HG03571 (cell line): ENCODE data around the gene BCAS3.
"Not testable (repeated sequence)": the region's sequence is repeated elsewhere in the genome, so short reads cannot be mapped to it uniquely, and the experiment has no call there.

Experiments used
- ATAC-seq: cut with Tn5 transposase; IDR thresholded peaks from one replicate; pipeline ENCODE4 v1.9.1; 2021; ENCODE audit not compliant: unreplicated experiment

Gene BCAS3

DNA sequence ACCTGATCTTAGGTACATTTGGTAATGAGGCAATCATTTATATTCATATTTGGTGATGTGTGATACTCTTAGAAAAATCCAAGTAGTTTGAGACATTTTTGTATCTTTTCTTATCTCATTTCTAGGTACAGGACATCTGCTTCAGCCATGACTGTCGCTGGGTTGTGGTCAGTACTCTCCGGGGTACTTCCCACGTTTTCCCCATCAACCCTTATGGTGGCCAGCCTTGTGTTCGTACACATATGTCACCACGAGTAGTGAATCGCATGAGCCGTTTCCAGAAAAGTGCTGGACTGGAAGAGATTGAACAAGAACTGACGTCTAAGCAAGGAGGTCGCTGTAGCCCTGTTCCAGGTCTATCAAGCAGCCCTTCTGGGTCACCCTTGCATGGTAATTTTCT is 312.2 kb downstream of the BCAS3 start:
- ATAC-seq: no peak

DNA sequence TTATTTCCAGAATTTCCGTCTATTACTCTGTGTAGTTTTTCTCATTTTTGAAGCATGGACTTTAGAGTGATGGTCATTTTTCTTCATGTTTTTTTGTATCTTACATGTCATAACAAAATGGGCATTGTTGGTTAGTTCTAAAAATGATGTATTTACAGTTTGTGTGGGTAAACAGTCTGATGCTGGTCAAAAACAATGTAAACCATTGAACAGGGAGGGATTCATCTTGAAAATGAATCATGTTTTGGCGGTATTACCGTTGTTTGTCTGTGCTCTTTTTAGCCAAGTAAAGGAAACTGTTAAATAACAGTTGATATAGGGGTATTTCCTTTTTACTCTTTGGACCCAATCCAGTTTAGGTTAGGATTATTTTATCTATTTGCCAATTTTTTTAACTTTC is 315.8 kb downstream of the BCAS3 start:
- ATAC-seq: no peak

DNA sequence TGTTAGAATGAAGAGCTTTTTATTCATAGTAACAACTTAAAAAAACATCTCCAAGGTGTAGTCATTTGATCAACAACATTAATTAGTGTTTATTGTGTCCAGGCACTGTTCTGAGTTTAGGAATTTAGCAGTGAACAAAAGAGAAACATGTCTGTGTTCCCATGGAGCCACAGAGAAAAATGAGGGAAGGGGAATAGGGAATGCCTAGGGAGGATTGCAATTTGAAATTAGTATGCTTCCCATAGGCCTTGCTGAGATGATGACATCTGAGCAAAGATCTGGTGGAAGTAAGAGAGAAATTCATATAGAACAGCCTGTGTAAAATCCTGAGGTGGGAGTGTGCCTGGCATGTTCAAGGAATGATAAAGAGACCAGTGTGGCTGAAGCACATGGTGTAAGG is 318.0 kb downstream of the BCAS3 start:
- no peak for ATAC-seq

DNA sequence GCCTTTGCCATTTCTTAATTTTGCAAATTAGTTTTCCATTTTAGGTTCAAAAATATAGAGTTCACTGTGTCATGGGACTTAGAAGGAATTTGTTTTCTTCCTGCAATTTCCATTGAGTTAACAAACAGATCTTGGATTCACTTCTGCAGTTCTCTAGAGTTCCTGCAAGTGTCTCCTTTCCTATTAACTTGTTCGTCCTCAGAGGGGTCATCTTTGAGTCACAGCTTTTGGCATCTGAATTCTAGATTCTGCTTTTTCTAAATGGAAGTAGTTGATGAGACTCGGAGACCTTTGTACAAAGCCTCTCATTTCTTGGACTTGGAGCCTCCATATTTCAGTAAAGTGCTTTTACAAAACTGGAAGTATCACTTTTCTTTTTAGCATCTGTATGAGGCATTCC is 323.3 kb downstream of the BCAS3 start:
- no peak for ATAC-seq

DNA sequence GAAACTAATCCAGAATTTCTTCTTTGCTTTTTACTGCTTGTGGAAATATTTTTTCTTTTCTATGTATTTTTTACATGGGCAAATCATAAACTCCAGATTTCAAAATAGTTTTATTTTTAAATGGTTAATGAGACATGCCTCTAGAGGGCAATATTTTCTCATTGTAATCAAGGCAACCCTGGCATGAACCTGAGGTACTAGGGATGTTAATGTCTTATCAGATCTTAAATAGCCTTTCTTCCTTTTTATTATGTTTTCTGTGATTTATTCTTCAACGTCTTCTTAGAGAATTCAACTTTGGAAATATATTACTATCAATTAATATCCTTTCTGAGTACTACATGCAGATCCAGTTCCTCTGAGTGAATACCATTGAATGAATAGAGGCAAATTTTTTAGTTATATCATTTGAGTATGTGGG is 324.7 kb downstream of the BCAS3 start:
- no peak for ATAC-seq

DNA sequence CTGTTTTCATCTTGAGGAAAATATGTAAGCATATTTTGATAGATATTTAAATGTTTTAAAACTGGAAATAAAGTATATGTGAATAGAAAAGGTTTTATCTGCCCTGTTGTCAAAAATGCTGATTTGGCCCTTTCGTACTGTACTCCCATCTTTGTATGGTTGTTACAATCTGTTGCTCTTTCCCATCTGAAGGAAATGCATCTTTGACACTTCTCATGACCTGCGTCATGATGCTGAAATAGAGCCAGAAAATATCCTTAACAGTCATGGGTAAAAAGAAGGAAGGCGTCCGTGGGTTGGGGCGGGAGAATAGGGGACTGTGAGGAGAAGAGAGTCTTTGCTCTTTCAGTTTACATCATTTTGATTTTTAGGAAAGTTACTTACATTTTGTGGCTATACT is 327.7 kb downstream of the BCAS3 start:
- ATAC-seq: no peak

DNA sequence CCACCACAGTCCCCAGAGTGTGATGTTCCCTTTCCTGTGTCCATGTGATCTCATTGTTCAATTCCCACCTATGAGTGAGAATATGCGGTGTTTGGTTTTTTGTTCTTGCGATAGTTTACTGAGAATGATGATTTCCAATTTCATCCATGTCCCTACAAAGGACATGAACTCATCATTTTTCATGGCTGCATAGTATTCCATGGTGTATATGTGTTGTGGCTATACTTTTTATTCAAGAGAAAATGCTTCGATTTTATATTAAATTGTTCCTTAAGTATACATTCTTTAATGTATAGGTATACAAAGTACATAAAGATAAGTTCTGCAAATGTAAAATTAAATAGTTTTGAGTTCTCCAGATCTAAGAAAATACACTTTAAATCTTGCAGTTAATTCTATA is 328.3 kb downstream of the BCAS3 start:
- not testable (repeated sequence) for ATAC-seq

DNA sequence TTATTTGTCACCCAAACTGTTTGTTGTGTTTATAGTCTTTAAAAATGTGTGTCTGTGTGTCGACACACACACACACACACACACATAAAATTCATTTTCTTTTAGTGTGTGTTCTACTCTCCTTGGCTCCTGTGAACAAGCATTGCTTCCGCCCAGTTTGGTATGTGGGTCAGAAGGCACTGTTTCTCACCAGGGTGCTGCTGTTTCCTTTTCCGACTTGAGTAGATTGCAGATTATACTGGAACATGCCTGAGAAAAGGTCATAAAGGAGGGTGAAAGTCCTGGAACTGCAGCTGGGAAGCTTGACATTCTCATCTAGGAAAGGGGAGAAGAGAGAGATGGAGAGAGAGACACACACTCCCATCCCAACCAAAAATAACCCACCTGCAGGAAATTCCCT is 330.3 kb downstream of the BCAS3 start:
- no peak for ATAC-seq

DNA sequence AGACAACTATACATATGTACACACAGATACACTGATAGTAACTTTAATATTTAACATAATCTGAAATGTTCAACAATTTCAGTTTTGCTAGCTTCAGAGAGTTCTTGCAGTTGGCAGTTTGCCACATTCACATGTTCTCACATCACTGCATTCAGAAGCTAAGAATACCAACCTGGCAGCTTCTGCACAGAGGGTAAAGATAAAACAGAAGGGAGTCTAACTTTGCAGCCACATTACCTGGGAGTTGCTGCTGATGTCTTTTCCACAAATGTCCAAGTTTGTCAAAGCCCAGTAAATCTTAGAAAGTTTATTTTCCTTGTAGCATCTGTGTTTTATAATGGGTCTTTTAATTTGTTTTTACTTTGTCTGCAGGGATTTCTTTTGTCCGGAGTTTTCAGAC is 332.0 kb downstream of the BCAS3 start:
- no peak for ATAC-seq

DNA sequence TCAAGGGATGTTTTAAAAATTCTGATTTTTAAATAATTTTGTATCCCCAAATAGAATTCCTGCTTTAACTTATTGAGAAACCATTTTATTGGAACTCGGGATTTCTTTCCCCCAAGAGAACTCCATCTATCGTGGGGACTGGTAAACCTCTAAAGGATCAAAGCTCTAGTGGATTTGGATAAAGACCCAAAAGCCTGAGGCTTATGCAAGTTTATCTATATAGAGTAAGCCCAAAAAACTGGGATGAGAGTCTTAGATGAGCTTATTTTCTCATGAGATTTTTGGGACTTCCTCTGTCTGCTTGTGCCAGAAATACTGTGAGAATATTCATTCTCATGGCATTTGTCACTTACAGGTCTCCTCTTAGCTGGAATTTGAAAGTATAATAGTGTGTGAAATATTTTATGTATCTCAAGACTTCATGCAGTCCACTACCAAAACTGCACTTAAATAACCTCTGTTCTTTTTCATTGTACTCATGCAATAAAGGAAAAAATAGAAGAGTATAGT is 333.1 kb downstream of the BCAS3 start:
- no peak for ATAC-seq

DNA sequence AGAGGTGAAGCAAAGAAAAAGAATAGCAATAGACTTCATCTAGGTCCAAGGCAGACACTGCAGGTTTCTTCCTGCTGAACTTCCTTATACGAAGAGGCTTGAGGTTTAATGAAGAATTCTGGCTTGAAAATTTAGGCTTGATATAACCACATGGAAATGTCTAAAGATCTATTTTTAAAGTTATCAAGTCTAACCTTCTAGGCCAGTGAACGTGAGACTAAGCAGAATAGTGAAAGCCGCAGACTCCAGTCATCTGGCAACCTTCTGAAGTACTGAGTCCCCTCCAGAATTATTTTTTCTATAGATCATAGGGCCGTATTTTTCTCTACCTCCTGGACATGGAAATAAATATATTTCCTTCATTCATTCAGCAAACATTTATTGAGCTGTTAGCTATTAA is 333.6 kb downstream of the BCAS3 start:
- no peak for ATAC-seq

DNA sequence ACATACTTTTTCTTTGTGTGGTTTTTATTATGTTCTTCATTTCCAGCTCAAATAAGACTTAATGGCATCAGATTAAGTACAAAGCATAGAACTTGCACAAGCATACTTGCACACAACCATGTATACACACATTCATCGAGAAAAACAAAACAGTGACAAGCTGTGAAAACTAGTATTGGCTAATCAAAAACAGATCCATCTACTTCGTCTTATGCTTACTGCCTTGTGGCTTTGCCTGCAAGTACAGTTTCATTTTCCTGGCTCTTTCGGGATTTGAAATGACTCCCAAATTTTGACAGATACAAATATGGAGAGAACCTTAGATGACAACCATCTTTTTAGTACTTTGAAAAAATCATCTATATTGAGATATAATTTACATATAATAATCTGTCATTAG is 338.3 kb downstream of the BCAS3 start:
- no peak for ATAC-seq

DNA sequence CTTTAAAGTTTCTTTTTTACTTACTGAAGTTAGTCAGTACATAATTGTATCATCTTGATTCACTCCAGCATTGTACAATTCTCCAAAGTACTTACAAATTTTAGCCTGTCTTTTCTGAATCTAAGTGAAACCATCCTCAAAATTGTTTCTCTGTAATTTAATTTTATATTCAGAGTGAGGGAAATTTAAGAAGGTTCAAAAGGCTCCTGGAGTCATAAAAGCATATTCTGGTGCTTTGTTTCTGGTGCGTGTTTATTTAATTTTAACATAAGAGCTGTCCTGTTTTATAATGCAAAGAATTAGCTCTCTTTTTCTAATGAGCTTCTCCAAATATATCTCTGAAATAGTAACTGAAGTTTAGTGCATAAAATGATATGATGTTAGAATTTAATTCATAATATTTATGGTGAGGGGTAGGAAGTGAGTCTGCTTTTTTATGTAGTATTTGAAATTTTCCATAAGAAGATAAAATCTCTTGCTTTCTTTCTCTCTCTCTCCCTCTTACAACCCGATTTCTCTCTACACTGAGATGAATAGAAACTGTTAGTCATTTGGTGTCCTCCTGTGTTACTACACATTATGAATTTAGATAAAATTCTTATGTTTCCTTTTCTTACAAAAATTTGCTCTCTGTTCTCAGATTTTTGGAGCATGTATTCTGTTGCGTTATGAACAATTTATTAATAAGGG is 339.8 kb downstream of the BCAS3 start:
- no peak for ATAC-seq

DNA sequence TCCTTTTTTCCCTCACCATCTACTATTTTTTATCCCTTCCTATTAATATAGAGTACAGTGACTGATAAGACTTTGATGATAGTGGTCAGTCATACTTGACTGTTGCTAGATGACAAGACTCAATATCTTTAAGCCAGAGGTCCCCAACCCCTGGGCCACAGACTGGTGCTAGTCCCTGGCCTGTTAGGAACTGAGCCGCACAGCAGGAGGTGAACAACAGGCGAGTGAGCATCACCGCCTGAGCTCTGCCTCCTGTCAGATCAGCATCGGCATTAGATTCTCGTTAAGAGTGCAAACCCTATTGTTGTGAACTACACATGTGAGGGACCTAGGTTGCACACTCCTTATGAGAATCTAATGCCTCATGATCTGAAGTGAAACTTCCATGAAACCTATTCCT is 341.3 kb downstream of the BCAS3 start:
- ATAC-seq: no peak

DNA sequence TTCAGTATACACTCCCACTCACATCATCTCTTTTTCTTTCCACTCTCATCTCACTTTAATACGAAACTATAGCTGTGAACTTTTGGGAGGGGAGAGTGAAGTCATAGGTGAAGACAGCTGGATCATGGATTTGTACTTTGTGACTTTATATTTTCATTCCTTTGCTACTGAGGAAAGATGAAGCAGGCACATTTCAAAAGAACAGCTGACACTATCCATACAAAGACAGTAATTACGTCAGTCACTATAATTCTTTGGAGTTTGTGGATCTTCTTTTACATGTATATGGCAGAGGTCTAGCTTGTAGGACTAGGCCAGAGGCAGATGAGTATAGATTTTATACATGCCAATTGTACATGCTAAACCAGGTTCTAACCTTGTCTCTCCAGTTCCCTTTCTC is 346.3 kb downstream of the BCAS3 start:
- no peak for ATAC-seq

DNA sequence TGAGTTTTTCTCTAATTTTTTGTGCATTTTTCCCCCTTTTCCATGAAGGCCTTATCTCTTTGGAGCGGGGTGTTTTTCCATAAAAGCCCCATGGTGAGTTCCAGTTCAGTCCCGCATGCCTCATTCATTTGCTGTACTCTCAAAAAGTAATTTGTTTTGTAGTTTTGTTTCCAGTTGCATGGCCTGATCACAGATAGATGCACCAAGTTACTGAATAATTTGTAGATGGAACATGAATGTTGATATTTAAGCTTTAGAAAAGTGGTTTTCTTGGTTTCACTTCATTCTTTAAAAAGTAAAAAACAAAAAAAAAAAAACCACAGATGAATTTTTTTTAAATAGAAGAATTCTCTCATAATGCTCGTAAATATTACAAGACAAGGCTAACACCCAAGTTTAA is 349.2 kb downstream of the BCAS3 start:
- peak; percentile 47 for ATAC-seq

DNA sequence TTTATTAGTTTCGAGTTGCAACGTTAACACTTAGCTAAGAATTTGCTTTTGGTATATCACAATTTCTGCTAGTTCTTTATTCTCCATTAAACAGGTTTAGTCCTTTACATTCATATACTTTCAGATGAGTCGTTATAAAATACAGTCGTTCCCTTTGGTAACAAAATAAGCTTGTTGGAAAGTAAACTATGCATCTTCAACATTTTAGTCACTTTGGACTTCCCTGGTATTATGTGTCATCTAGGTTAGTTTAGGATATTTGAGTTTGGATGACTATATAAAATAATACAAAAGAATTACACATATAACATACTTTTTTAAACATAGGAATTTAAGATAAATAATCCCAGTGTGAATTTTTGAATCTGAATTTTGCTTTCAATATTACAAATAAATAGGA is 351.5 kb downstream of the BCAS3 start:
- no peak for ATAC-seq

DNA sequence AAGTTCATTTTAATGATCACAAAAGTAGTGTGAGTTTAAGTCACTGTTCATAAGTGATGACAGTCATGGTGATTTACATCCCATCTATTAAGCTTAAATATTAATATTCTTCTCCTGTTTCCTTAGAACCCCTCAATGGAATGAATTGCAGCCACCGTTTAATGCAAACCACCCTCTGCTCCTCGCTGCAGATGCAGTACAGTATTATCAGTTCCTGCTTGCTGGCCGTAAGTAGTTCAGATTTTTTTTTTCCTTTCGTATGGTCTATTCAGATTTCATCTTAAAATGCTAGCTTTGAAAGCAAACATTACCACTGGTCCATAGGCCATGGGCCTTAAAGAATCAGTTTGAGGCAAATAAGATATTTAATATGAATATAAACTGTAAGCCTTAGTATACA is 363.0 kb downstream of the BCAS3 start:
- ATAC-seq: no peak

DNA sequence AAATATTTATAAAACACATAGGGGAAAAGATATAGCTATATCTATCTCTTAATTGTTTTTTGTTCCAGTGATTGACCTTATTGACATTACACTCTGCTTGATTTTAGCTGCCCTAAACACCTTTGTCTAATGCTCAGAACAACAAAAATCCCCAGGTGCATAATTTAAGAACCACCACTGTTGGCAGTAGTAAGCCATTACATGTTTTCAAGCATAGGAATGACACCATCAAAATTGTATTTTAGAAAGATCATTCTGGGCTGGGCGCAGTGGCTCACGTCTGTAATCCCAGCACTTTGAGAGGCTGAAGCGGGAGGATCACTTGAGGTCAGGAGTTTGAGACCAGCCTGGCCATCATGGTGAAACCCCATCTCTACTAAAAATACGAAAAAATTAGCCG is 364.7 kb downstream of the BCAS3 start:
- ATAC-seq: not testable (repeated sequence)

DNA sequence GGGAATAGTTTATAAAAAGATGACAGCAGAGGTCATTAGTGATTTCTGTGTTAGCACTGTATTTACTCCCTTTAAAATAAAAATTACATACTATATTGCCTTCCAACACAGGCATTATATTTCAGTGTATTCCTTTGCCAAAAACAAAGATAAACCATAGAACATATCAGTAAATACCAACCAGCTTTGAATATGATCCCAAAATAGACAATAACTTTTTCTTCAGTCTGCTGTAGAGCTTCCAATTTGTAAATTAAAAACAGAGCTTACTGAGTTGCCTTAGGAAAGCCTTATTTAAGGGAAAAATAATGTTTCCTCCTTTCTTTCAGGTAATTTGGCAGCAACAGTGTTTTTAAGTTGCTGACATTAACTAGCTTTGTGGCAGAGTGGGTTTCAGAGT is 369.9 kb downstream of the BCAS3 start:
- no peak for ATAC-seq

DNA sequence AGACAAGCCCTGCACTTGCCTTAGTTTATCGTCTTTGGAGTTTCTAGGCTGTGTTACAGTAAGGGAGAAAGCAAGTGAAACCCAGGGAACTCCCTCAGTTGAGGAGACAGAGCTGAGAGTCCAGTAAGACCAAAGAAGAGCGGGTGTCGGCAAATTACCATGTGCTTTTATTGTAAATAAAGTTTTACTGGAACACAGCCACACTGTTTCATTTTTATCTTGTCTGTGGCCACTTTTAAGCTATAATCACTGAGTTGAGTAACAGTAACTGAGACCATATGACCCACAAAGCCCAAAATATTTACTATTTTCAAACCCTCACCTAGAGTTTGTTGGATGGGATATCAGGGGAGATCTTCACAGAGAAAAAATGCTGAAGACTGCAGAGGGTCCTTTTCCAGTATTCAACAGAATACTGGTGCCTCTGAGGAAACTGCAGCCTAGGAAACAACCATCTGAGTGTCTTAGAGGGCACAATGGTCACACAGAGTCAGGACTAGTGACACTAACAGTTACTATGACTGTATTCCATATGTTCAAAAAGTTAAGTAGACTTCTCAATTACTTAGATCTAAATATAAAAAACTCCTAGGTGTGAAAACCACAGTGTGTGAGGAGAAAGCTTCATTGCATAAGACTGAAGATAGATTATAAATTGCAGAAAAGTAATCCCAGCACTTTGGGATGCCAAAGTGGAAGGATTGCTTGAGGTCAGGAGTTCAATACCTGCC is 370.9 kb downstream of the BCAS3 start:
- ATAC-seq: no peak

DNA sequence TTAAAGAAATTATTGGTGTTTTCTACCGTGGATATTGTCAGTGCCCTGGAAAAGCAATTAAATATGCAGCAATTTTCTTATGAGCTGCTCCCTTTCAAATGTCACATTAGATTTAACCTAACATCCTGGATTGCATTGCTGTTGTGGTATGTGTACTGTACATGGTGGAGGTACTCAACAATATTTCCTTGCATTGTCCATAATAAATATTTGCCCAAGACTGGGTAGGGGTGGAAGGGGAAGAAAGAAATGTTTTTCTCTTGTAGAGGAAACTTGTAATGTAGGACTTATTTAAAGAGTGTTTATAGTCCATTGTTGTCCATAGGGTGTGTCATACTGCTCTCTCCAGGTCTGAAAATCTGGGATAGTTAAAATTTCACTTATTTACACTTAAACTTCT is 375.8 kb downstream of the BCAS3 start:
- ATAC-seq: no peak

DNA sequence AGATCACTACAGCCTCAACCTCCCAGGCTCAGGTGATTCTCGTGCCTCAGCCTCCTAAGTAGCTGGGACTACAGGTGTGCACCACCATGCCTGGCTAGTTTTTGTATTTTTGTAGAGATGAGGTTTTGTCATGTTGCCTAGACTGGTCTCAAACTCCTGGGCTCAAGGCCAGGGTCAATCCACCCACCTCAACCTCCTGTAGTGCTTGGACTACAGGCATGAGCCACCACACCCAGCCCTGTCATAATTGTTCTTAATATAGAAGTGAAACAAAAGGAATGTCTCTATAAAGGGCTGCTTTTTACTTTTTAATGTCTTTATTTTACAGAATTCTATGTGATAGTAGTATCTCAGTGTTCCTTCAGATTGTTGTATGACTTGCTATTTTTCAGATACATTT is 376.8 kb downstream of the BCAS3 start:
- ATAC-seq: no peak
